Testis (tissue), 3 donors: ENCODE measurements around the gene UBE2V1. TPM values are rescaled to one million over a fixed set of nuclear protein-coding genes. Genes with fewer than 3 reads are reported as not detected.

ENCODE experiments used
- DNase-seq: peaks from one replicate; pipeline ENCODE4 v3.0.0-alpha.2; 2019
- H3K27ac ChIP-seq, 2 donors: fragments of 200-600 bp; sonication (generic); one replicate each; pipeline ENCODE4 v1.5.1; 2019
- H3K27me3 ChIP-seq: fragments of 200-600 bp; sonication (generic); one replicate; pipeline ENCODE4 v1.5.1; 2019
- H3K36me3 ChIP-seq: fragments of 200-600 bp; sonication (generic); one replicate; pipeline ENCODE4 v1.5.1; 2017; ENCODE audit warnings: low read depth; ENCODE audit errors: missing control alignments
- H3K4me1 ChIP-seq: fragments of 200-600 bp; sonication (generic); one replicate; pipeline ENCODE4 v1.5.1; 2019
- H3K4me3 ChIP-seq, 2 donors: fragments of 200-600 bp; sonication (generic); one replicate each; pipeline ENCODE4 v1.5.1; 2017 to 2019
- H3K9me3 ChIP-seq: fragments of 200-600 bp; sonication (generic); one replicate; pipeline ENCODE4 v1.5.1; 2017
- CTCF ChIP-seq, 3 experiments: fragments of 450-650 bp in 2 of 3; fragments of 200-600 bp in 1 of 3; sonication (generic) in 1 of 3; IDR thresholded peaks; one replicate each; pipeline ENCODE4 v1.5.1; 2016 to 2019; ENCODE audit warnings: antibody characterized with exemption in 3 of 3, mild to moderate bottlenecking in 2 of 3, moderate library complexity in 1 of 3
- POLR2A ChIP-seq: fragments of 450-650 bp; IDR thresholded peaks from one replicate; pipeline ENCODE4 v1.6.1; 2017; ENCODE audit warnings: antibody characterized with exemption, mild to moderate bottlenecking, moderate library complexity
- WGBS, 2 donors: methylation state at CpG; one replicate each; pipeline ENCODE4 v1.1.5; 2018; 5-methylcytosine and 5-hydroxymethylcytosine counted together
- intact Hi-C: fragments of 100-400 bp; cut with DNase I; formaldehyde crosslinking; loops from one replicate; pipeline ENCODE4 v1.15.1; 2023; ENCODE audit warnings: low total_unique reads
- polyA plus RNA-seq: library from polyadenylated mRNA; stranded (reverse); fragments of 350-450 nt; fragmentation: Illumina TruSeq; extraction: RNeasy Lipid Tissue Mini Kit (QIAGEN cat#74804); gene quantifications from one replicate; pipeline ENCODE4 v1.2.3, GENCODE V29; 2014; ENCODE audit warnings: low read depth, low replicate concordance; ENCODE audit not compliant: insufficient read depth
- total RNA-seq, 2 donors: library from RNA; depleted of rRNA; stranded (reverse); fragments of >200 nt; gene quantifications; one replicate each; pipeline ENCODE4 v1.2.3, GENCODE V29; 2016

UBE2V1 gene
- total and polyA plus RNA-seq, 3 donors from 2014 or later: 78.1 to 121 (median 80.5) TPM

DNA sequence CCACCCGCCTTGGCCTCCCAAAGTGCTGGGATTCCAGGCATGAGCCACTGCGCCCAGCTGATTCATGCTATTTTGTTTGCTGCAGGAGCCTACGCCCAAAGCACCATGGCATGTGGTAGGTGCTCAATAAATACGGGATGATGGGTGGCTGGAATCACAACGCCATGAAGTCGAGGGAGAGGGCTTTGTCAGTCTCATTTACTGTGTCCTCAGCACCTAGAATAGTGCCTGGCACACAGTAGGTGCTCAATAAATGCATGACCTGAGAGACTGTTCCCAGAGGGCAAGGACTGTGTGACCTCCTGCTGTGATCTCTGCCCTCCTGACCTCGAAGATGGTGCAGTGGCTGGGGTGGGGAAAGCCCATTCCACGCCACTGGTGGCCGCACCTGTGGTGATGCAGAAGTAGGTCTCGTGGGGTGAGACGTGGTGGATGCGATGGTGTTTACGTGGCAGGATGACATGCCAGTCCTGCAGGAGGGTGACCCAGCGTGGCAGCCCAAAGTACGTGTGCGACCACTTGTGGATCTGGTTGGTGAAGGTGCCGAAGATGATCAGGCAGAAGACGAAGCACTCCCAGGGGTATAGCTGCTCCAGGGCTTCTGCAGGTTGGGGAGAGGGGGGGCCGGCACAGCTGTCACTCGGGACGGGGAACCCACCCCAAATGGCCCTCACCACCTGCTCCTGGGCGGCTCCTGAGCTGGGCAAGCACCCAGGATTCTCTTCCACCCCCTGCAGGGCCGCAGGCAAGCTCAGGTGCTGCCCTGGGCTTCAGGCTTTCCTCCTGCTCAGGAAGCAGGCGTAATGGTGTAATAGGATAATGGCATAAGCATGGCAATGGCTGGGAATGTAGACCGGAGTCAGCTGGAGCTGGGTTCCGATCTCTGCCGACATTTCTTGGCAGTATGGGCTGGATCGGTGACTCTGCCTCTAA, 14.9 kb upstream of the UBE2V1 start:
- H3K4me1 ChIP-seq: peaks cover 13% of the 10 kb centered on the region
- no peak overlapping the region for H3K4me3 ChIP-seq
- 95 to 96% methylated on average over 25 to 28 of the region's 28 CpGs for WGBS, 2 donors
- no peaks in the 10 kb centered on the region for H3K27me3 ChIP-seq
- TF ChIP-seq POLR2A (no peak), CTCF (IDR thresholded peaks at IDR 0.05) (no peak)
- no peak for DNase-seq
- intact Hi-C loops: no loop called here
- H3K9me3 ChIP-seq: no peaks in the 10 kb centered on the region
- no peak overlapping the region for H3K27ac ChIP-seq
- no peaks in the 10 kb centered on the region for H3K36me3 ChIP-seq

GRCh38 chr20:50126662-50127061, 13.7 kb upstream of the UBE2V1 start:
- TF ChIP-seq CTCF (IDR thresholded peaks at IDR 0.05): no peak
- no peak for TF ChIP-seq POLR2A
- DNase-seq: no peak
- 75 to 77% methylated on average over 4 of the region's 4 CpGs for WGBS, 2 donors
- peaks cover 13% of the 10 kb centered on the region for H3K4me1 ChIP-seq
- no peak overlapping the region for H3K27ac ChIP-seq
- no peaks in the 10 kb centered on the region for H3K9me3 ChIP-seq
- intact Hi-C loops: no loop called here
- H3K36me3 ChIP-seq: no peaks in the 10 kb centered on the region
- H3K4me3 ChIP-seq: no peak overlapping the region
- H3K27me3 ChIP-seq: no peaks in the 10 kb centered on the region

DNA sequence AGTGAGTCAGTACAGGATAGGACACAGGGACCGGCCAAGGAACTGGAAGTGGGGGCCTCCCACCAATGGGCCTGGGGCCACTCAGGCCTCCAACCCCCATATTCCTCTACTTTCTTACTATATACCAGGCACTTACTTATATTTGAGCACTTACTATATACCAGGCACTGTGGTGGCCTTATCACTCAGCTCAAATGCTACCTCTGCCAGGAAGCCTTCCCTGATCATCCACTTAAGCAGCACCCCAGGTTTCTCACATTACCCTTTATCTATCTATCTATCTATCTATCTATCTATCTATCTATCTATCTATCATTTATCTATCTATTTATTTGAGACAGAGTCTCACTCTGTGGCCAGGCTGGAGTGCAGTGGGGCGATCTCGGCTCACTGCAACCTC, 12.3 kb upstream of the UBE2V1 start:
- Histone ChIP-seq H3K4me3 (no peak overlapping the region), H3K9me3 (no peaks in the 10 kb centered on the region), H3K4me1 (peaks cover under 1% of the 10 kb centered on the region), H3K27ac (no peak overlapping the region), H3K36me3 (no peaks in the 10 kb centered on the region), H3K27me3 (no peaks in the 10 kb centered on the region)
- 97% methylated on average over 3 of the region's 3 CpGs for WGBS, 2 donors
- no peak for DNase-seq
- TF ChIP-seq CTCF (IDR thresholded peaks at IDR 0.05): no peak
- intact Hi-C loops: no loop called here

DNA sequence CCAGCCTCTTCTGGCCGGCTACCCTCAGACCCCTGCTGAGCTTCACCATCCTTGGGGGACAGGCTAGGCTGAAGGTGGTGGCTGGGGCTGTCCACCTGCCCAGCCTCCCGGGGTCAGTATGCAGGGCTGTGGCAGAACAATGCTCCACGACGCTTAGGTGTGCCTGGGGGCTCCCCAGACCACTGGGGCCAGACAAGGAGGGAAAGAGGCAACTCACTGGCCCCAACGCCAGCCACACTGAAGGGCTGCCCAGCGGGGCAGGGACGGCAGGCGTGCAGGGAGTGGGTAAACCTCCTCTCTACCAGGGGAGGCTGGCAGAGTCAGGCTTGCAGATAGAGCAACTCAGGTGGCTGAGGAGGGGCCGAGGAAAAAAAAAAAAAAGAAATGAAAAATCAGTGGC, 11.5 kb upstream of the UBE2V1 start:
- Histone ChIP-seq H3K27me3 (no peaks in the 10 kb centered on the region), H3K9me3 (no peaks in the 10 kb centered on the region), H3K4me1 (no peaks in the 10 kb centered on the region), H3K4me3 (no peak overlapping the region), H3K27ac (no peak overlapping the region), H3K36me3 (no peaks in the 10 kb centered on the region)
- 93 to 95% methylated on average over 7 to 9 of the region's 9 CpGs for WGBS, 2 donors
- TF ChIP-seq POLR2A (no peak), CTCF (IDR thresholded peaks at IDR 0.05) (no peak)
- DNase-seq: no peak
- intact Hi-C loops: loop anchor here (5.0 kb wide), 1 partner anchor 43 kb away; no protein-coding TSS in a partner anchor
